GM12874 (cell line): ENCODE results near the gene AMBRA1.

Source experiments
- CTCF ChIP-seq: IDR thresholded peaks from 2 replicates; pipeline ENCODE4 v1.5.1; 2011; ENCODE audit warnings: low read depth, mild to moderate bottlenecking, control low read depth, low read length, moderate library complexity; ENCODE audit not compliant: insufficient read depth

AMBRA1 gene

DNA sequence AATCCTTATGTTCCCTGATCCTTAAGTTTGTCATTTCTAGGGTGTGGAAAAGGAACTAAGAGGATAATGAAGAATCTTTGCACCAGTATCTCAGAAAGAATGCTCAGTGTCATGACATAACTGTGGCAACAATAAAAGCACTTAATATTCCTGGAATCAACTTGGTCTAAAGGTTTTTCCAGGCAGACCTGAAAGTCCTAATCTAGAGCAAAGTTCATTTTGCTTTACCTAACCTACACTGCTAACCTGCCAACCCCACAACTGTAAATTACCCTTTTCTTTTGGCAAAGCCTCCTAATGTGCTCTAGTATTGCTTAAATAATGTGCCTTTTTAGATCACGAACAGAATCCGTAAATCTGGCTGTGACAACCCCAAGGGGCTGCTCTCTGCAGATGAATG is 82.5 kb downstream of the AMBRA1 start:
- no peak for TF ChIP-seq CTCF

DNA sequence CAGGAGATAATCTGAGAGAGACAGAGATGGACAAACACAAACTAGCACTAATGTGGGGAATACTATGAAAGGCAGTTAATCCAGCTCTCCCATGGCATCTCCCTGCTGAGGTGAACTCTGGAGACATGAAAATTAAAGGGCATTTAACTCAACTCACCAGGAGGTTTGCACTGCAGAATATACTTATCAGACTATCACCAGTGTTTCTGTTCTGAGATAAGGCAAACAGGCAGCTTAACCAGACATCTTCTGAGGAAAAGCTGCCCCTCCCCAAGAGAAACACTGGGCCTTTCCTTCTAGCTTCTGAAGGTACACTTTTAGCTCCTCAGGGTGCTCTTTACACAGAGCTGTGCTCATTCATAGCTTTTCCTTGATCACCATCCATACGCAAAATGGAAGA is 85.5 kb downstream of the AMBRA1 start:
- TF ChIP-seq CTCF = no peak

- no peak for TF ChIP-seq CTCF
Measured at GRCh38 chr11:46506483-46506791, 87.4 kb downstream of the AMBRA1 start.

GRCh38 chr11:46505741-46506482 is 87.9 kb downstream of the AMBRA1 start:
- no peak for TF ChIP-seq CTCF

- TF ChIP-seq CTCF = no peak
Measured at GRCh38 chr11:46504817-46505613, 88.8 kb downstream of the AMBRA1 start.

GRCh38 chr11:46499821-46500220 is 94.0 kb downstream of the AMBRA1 start:
- no peak for TF ChIP-seq CTCF

GRCh38 chr11:46498968-46499367 is 94.9 kb downstream of the AMBRA1 start:
- TF ChIP-seq CTCF = no peak
